K562 (cell line): ENCODE data around the gene KAT7. TPM values are rescaled to one million over a fixed set of nuclear protein-coding genes. Genes with fewer than 3 reads are reported as not detected.

Source experiments
- CAMTA2 ChIP-seq: fragments of 250-450 bp; sonication (Bioruptor Pico); conservative IDR thresholded peaks from 2 replicates; pipeline ENCODE4 v1.5.1; 2022
- CBFA2T3 ChIP-seq: fragments of 450-650 bp; IDR thresholded peaks from 2 replicates; pipeline ENCODE4 v1.6.1; 2017
- CLOCK ChIP-seq: fragments of 250-450 bp; sonication (Bioruptor Pico); IDR thresholded peaks from 2 replicates; pipeline ENCODE4 v1.4.0; 2020; ENCODE audit warnings: mild to moderate bottlenecking, moderate library complexity, borderline replicate concordance
- E2F5 ChIP-seq: sonication (generic); formaldehyde crosslinking; IDR thresholded peaks from 2 replicates; pipeline ENCODE4 v1.8.0; 2022; ENCODE audit warnings: mild to moderate bottlenecking, missing genetic modification reagents
- EP300 ChIP-seq: IDR thresholded peaks from 2 replicates; pipeline ENCODE4 v1.6.1; 2012; ENCODE audit warnings: low read length, improper control_type of control experiment
- ETV1 ChIP-seq: fragments of 450-650 bp; conservative IDR thresholded peaks from 2 replicates; pipeline ENCODE4 v1.6.1; 2016; ENCODE audit warnings: missing genetic modification characterization, control low read depth, low read depth, missing compliant biosample characterization
- FOXJ3 ChIP-seq: sonication (generic); formaldehyde crosslinking; IDR thresholded peaks from 2 replicates; pipeline ENCODE4 v1.4.0; 2020; ENCODE audit warnings: mild to moderate bottlenecking, missing genetic modification reagents
- LCOR ChIP-seq: sonication (generic); formaldehyde crosslinking; IDR thresholded peaks from 2 replicates; pipeline ENCODE4 v1.8.0; 2022; ENCODE audit warnings: mild to moderate bottlenecking, missing genetic modification reagents
- POLR2AphosphoS2 ChIP-seq: IDR thresholded peaks from 2 replicates; pipeline ENCODE4 v1.6.1; 2012; ENCODE audit warnings: low read length, improper control_type of control experiment
- PREB ChIP-seq: sonication (generic); formaldehyde crosslinking; IDR thresholded peaks from 2 replicates; pipeline ENCODE4 v1.8.1; 2023; ENCODE audit warnings: mild to moderate bottlenecking, missing genetic modification reagents
- RBM14 ChIP-seq: fragments of 200-400 bp; formaldehyde crosslinking; IDR thresholded peaks from 2 replicates; pipeline ENCODE4 v1.6.1; 2018; ENCODE audit warnings: low read depth, mild to moderate bottlenecking, low read length, moderate library complexity, borderline replicate concordance; ENCODE audit not compliant: insufficient read depth
- ZBTB2 ChIP-seq: fragments of 450-650 bp; IDR thresholded peaks from 2 replicates; pipeline ENCODE4 v1.6.1; 2016; ENCODE audit warnings: antibody characterized with exemption
- ZHX1 ChIP-seq: fragments of 150-350 bp; conservative IDR thresholded peaks from 2 replicates; pipeline ENCODE4 v1.6.1; 2014; ENCODE audit warnings: low read length
- ZNF511 ChIP-seq: sonication (generic); formaldehyde crosslinking; IDR thresholded peaks from 2 replicates; pipeline ENCODE4 v1.8.0; 2022; ENCODE audit warnings: mild to moderate bottlenecking, missing genetic modification reagents
- ZNF766 ChIP-seq: fragments of 200-800 bp; sonication (Bioruptor generic); conservative IDR thresholded peaks from 2 replicates; pipeline ENCODE4 v1.6.1; 2016; ENCODE audit warnings: missing genetic modification characterization, missing compliant biosample characterization
- polyA plus RNA-seq, 8 experiments: library from polyadenylated mRNA; depleted of rRNA in 4 of 8; stranded (reverse) in 5 of 8; unstranded in 3 of 8; fragments of >200 nt; fragmentation: Nextera tagmentation in 2 of 8; fragmentation: Illumina TruSeq in 1 of 8; extraction: Ambion mirVana in 2 of 8; extraction: Trizol in 1 of 8; gene quantifications; 2 replicates each; pipeline versions ENCODE4 v1.2.1 to v1.2.3, GENCODE V29; 2011 to 2014; ENCODE audit warnings: inconsistent platforms in 1 of 8, missing spikeins in 1 of 8
- total RNA-seq, 7 experiments: library from RNA; depleted of rRNA in 6 of 7; stranded (reverse); fragments of >200 nt in 6 of 7; fragmentation: Illumina TruSeq in 2 of 7; extraction: Trizol in 2 of 7; gene quantifications; 2 replicates each; pipeline versions ENCODE4 v1.2.1 to v1.2.3, GENCODE V29; 2011 to 2021; ENCODE audit warnings: low replicate concordance in 1 of 7

KAT7 gene
- total and polyA plus RNA-seq, 9 of the 15 experiments (the other 6 are each of a cell fraction or from before 2014, with no cell fraction given) = 10.8 to 57.3 (median 34.8) TPM

GRCh38 chr17:49739641-49740271, 48.7 kb upstream of the KAT7 start (continued):
- TF ChIP-seq ETV1 (tag) (peak; percentile 97), EP300 (peak; percentile 99), LCOR (CRISPR knock-in tag) (peak; percentile 98), PREB (CRISPR knock-in tag) (no peak), RBM14 (no peak), ZNF766 (peak; percentile 98), E2F5 (CRISPR knock-in tag) (no peak), ZNF511 (CRISPR knock-in tag) (peak; percentile 74; the same call in 1 of the 2 replicates), CLOCK (peak; percentile 89), CAMTA2 (no peak), POLR2AphosphoS2 (no peak), ZHX1 (no peak), CBFA2T3 (peak; percentile 100), ZBTB2 (peak; percentile 87), FOXJ3 (peak; percentile 78; the same call in 1 of the 2 replicates)
